Measurements from ENCODE around the gene GREB1.
"Not testable (repeated sequence)": the region's sequence is repeated elsewhere in the genome, so short reads cannot be mapped to it uniquely, and the experiment has no call there.

GREB1 gene

GRCh38 chr2:11659851-11660250 is 126.0 kb downstream of the GREB1 start:
- DNase-seq (ENCODE audit: low read depth, low spot score), result no peak

- not testable (repeated sequence) for DNase-seq (ENCODE audit: low read depth, low spot score)
Measured at GRCh38 chr2:11660396-11660795, 126.6 kb downstream of the GREB1 start.

GRCh38 chr2:11661891-11662435 is 128.1 kb downstream of the GREB1 start:
- DNase-seq (ENCODE audit: low read depth, low spot score), result no peak

DNA sequence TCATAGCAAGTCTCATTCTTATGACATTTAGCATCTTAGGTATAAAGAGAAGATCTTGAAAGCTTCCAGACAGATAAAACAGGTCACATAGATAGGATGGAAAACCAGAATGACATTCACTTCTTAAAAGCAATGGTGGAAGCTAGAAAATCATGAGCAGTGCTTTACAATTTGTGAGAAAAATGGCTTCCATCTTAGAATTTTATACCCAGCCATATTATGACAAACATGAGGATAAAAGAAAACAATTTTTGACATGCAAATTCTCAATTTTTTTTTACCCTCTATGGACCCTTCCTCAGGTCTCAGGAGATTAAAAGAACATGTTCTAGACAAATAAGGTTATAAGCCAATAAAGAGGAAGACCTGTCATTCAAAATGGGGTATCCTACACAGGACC is 129.0 kb downstream of the GREB1 start:
- DNase-seq (ENCODE audit: low read depth, low spot score), result no peak

GRCh38 chr2:11663427-11663826 is 129.6 kb downstream of the GREB1 start:
- no peak for DNase-seq (ENCODE audit: low read depth, low spot score)

- no peak for DNase-seq (ENCODE audit: low read depth, low spot score)
Measured at GRCh38 chr2:11665028-11665427, 131.2 kb downstream of the GREB1 start.

DNA sequence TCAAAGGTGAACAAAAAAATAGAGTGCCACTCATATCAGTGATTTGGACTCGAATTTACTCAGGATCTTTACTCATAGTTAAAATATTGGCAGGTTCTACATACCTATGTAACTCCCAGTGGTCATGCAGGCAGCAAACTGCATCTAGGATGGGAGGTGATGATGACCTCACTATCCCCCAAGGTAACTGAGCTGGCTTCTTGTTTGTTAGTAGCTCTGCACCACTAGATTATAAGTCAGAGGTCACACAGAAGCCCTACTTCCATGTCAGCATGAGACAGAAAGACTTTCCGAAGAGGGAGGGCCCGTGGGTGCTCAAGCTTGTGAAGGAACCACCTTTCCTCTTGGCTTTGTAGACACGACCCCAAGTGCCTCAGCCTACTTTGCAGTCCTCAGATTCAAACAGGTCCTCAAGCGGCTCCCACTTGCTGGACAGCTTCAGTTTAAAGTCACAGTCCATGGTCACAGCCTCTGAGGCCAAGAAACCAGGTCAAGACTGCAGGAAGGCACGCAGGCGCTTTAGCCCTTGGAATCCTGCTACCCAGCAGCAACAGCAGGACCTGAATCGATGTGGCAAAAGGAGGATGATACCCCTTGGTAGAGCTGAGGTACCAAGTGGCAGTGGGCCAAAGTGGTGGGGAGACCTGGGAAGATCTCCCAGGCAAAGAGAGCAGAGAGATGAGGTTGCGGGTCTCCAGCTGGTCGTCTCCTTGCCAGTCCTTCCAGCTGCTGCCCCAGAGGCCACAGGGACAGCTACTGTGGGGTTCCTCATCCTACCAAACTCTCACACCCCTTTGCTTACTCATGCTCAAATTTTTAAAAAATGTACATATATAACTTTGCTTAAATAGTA is 131.9 kb downstream of the GREB1 start:
- no peak for DNase-seq (ENCODE audit: low read depth, low spot score)

DNA sequence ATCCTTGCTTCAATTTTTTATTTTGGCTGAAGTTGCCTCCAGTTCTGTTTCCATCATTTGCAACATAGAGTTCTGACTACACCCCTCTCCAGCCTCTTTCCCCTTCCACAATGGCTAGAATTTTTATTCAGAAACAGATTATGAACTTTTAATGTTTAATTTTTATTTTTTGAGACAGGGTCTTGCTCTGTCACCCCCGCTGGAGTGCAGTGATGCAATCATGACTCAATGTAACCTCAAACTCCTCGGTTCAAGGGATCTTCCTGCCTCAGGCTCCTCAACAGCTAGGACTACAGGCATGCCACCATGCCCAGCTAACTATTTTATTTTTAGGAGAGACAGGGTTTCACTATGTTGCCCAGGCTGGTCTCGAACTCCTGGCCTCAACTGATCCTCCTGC is 133.3 kb downstream of the GREB1 start:
- DNase-seq (ENCODE audit: low read depth, low spot score), result no peak

DNA sequence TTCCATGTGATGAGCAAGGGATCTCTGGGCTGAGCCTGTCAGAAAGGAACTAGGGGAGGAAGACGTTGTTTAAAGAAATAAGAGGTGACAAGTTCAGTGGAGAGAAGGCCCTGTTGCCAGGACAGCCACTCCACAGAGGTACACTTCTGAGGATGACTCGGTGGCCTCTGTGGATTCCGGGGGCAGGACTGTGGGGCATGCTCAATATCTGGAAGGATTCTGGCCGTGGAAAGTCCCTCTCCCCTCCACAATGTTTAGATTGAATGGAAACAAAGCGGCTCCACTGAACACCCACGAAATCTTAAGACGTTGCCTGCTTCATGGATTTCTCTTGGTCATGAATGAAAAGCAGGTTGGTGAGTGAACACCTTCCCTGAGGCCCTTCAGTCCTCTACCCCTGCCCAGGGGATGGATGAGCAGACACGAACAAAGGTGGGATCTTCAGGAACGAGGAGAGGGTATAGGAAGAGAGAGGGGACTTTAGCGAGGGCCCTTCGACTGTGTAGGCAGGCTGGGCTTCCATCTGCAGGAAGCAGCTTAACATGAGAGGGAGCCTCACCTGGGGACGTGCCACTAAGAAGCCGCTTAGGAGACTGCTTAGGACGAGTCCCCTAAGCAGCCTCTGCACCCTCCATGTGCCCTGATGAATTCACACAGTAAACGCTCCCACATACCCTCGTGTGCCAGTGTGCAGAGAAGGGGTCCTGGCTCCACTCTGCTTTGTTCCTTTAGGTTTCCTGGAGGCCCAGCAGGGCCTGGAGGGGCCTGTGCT is 134.2 kb downstream of the GREB1 start:
- no peak for DNase-seq (ENCODE audit: low read depth, low spot score)

GRCh38 chr2:11669454-11670291 is 135.8 kb downstream of the GREB1 start, which contains the start of gene NTSR2:
TSS of gene NTSR2 (minus strand) at chr2:11670195. CDS start at chr2:11670129, 66 bp downstream.
- no peak for DNase-seq (ENCODE audit: low read depth, low spot score)

DNA sequence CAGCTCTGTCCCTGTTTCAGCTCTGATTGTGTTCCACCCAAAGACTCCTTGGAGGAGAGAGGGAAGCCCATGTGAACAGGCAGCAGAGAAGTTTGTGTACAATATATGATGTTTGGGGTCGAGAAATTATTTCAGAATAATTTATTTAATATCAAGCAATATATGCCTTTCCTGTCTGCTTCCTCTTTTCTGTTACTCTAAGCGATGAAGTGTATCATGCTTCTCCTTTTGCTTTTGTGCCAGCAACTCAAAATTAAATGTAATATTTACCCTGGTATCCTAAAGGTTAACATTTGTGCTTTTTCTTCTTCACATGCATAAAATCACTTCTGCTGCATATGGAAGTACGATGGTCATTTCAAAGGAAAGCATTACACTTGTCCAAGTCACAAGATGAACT is 138.6 kb downstream of the GREB1 start:
- no peak for DNase-seq (ENCODE audit: low read depth, low spot score)

GRCh38 chr2:11674983-11675382 is 141.1 kb downstream of the GREB1 start:
- DNase-seq (ENCODE audit: low read depth, low spot score), result no peak

GRCh38 chr2:11675423-11676112 is 141.7 kb downstream of the GREB1 start:
- DNase-seq (ENCODE audit: low read depth, low spot score), result no peak

GRCh38 chr2:11676640-11677039 is 142.8 kb downstream of the GREB1 start:
- no peak for DNase-seq (ENCODE audit: low read depth, low spot score)

DNA sequence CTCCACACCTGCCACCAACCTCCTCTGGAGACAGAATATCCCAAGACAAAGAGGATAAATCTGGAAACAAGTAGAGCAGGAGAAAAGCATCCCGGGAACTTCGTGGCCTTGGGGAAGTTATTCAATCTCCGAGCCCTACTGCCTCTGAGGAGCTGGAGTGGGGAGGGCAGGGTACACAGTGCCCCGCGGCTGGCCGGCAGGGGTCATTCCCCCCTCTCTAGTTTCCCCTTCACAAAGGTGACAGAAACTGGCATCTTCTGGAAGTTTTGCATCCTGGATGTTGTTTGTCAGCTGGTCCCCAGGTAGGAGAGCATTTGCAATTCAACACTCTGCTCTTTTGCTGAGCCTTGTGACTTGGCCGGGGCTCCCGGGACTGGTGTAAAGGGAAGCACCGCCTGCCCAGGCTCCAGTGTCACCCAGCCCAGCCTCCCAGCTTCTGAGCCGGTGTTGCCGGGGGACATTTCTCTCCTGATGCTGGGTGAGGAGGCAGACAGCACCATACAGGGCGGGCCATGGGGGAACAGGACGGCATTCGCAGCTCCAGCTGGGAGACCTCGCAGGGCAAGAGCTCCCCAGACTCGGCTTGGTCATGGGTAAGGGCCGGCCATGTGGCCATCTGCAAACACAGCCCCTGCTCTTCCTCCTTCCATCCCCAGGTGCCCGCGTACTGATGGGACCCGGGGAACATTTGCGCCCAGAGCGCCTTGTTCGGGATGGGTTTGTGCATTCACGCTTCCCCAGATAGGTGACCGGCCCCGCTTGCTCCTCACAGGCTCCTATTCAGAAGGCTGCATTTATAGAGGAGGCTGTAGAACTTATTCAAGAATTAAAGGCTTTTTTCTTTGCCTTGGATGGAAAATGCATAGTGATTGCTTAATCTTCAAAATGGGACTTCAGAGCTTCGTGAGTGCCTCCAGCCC is 143.6 kb downstream of the GREB1 start:
- DNase-seq (ENCODE audit: low read depth, low spot score), result no peak

GRCh38 chr2:11678306-11678960 is 144.6 kb downstream of the GREB1 start:
- no peak for DNase-seq (ENCODE audit: low read depth, low spot score)

DNA sequence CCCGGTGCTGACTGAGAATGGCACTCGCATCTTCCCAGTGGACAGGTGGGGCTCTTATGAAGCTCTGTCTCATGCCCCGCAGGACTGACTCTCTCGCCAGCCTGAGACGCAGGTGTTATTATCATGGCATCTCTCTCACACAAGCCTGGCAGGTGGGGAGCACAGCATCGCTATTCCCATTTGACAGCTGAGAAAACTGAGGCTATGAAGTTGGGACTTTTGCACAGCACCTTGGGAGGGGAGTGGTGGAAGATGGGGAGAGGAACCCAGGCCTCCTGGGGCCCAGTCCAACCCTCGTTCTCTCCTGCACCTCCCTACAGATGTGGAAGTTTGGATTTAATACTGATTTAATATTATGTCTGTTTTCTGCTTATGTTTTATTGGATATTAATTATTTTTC is 145.2 kb downstream of the GREB1 start:
- DNase-seq (ENCODE audit: low read depth, low spot score), result no peak

GRCh38 chr2:11679486-11680181 is 145.8 kb downstream of the GREB1 start:
- DNase-seq (ENCODE audit: low read depth, low spot score), result no peak
